Gastroesophageal sphincter (tissue), 3 donors: ENCODE results near the gene FYTTD1.

ENCODE experiments used
- EP300 ChIP-seq: sonication (generic); formaldehyde crosslinking; IDR thresholded peaks from one replicate; pipeline ENCODE4 v1.6.1; 2017; ENCODE audit warnings: antibody characterized with exemption, mild to moderate bottlenecking
- POLR2A ChIP-seq, 2 donors: fragments of 450-650 bp; IDR thresholded peaks; one replicate each; pipeline ENCODE4 v1.6.1; 2017; ENCODE audit warnings: antibody characterized with exemption in 2 of 2, mild to moderate bottlenecking in 2 of 2, moderate library complexity in 1 of 2
- POLR2AphosphoS5 ChIP-seq: sonication (generic); formaldehyde crosslinking; IDR thresholded peaks from one replicate; pipeline ENCODE4 v1.6.1; 2017; ENCODE audit warnings: antibody characterized with exemption
- TF ChIP-seq, protein P1 (sequence below), 4 experiments: fragments of 200-600 bp in 2 of 4; fragments of 450-650 bp in 2 of 4; sonication (generic) in 1 of 4; IDR thresholded peaks; one replicate each; pipeline ENCODE4 v1.5.1; 2017 to 2019; ENCODE audit warnings: antibody characterized with exemption in 4 of 4, mild to moderate bottlenecking in 2 of 4, moderate library complexity in 2 of 4

DNA sequence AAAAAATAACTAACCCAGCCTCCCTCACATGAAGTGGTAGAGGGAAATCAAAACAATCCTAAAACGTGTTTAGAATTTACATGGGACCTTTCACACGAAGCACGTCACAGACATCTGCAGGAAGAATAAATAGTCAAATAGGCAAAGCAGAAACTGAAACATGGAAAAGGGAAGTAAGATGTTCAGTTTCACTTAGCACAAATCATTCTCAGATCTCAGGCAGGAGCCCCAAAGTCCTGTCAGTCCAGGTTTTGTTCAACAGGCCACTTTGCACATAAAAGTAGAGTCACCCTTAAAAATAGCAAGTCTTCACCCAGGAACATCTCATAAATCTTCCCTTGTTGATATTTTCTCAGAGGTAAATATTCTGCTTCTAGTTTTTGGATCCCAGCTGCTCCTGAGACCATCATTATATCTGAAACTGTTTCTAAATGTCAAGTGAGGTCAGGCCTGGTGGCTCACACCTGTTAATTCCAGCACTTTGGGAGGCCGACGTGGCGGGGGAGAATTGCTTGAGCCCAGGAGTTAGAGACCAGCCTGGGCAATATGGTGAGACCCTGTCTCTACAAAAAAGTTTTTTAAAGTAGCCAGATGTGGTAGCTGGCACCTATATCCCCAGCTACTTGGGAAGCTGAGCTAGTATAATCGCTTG lies 14.9 kb upstream of the FYTTD1 start:
- TF ChIP-seq, protein P1, sequence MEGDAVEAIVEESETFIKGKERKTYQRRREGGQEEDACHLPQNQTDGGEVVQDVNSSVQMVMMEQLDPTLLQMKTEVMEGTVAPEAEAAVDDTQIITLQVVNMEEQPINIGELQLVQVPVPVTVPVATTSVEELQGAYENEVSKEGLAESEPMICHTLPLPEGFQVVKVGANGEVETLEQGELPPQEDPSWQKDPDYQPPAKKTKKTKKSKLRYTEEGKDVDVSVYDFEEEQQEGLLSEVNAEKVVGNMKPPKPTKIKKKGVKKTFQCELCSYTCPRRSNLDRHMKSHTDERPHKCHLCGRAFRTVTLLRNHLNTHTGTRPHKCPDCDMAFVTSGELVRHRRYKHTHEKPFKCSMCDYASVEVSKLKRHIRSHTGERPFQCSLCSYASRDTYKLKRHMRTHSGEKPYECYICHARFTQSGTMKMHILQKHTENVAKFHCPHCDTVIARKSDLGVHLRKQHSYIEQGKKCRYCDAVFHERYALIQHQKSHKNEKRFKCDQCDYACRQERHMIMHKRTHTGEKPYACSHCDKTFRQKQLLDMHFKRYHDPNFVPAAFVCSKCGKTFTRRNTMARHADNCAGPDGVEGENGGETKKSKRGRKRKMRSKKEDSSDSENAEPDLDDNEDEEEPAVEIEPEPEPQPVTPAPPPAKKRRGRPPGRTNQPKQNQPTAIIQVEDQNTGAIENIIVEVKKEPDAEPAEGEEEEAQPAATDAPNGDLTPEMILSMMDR (IDR thresholded peaks at IDR 0.05) = no peak
- no peak for TF ChIP-seq POLR2A (IDR thresholded peaks at IDR 0.05)
- TF ChIP-seq EP300 = no peak
- no peak for TF ChIP-seq POLR2AphosphoS5
